SK-N-MC (cell line): ENCODE results near the gene CPTP.

Experiments used
- DNase-seq: peaks from one replicate; pipeline ENCODE4 v3.0.0-alpha.2; 2011; ENCODE audit warnings: low read depth, low spot score
- H3K27ac ChIP-seq: fragments of 200-600 bp; sonication (generic); 2 replicates; pipeline ENCODE4 v1.5.1; 2016; ENCODE audit warnings: mixed run types
- H3K36me3 ChIP-seq: fragments of 200-600 bp; sonication (generic); 2 replicates; pipeline ENCODE4 v1.6.1; 2017; ENCODE audit warnings: antibody characterized with exemption, low read length, mixed read lengths; ENCODE audit not compliant: insufficient read depth
- H3K4me3 ChIP-seq: fragments of 200-600 bp; sonication (generic); 2 replicates; pipeline ENCODE4 v1.5.1; 2016
- H3K9ac ChIP-seq: fragments of 200-600 bp; sonication (generic); 2 replicates; pipeline ENCODE4 v1.8.0; 2017; ENCODE audit warnings: mixed run types, mixed read lengths; ENCODE audit not compliant: insufficient read length
- H3K9me3 ChIP-seq: fragments of 200-600 bp; sonication (generic); 2 replicates; pipeline ENCODE4 v1.6.1; 2017; ENCODE audit warnings: low read depth, mild to moderate bottlenecking, antibody characterized with exemption, low read length, moderate library complexity, mixed read lengths
- EZH2 ChIP-seq: fragments of 200-600 bp; sonication (generic); IDR thresholded peaks from one replicate; pipeline ENCODE4 v1.6.1; 2017; ENCODE audit warnings: antibody characterized with exemption
- FOXP2 ChIP-seq: optimal IDR thresholded peaks from 2 replicates; pipeline ENCODE3; 2011; ENCODE audit warnings: mild to moderate bottlenecking, moderate library complexity; ENCODE audit not compliant: insufficient read depth; ENCODE audit errors: extremely low read length, control extremely low read depth
- POLR2AphosphoS5 ChIP-seq: IDR thresholded peaks from 2 replicates; pipeline ENCODE4 v1.6.1; 2012; ENCODE audit warnings: mild to moderate bottlenecking, low read depth, low read length, borderline replicate concordance

The CPTP gene

GRCh38 chr1:1358433-1359271 lies 34.0 kb downstream of the CPTP start, which contains the start of gene MXRA8:
TSS of gene MXRA8 (minus strand) at chr1:1358555. CDS start at chr1:1358504, 51 bp downstream.
- TF ChIP-seq FOXP2 (no peak), POLR2AphosphoS5 (peak; percentile 69; the same call in 1 of the 2 replicates)
- Histone ChIP-seq H3K4me3 (peak within 1 kb of the TSS; percentile 51), H3K27ac (peak within 1 kb of the TSS; percentile 86), H3K9ac (peak within 1 kb of the TSS; percentile 51), H3K36me3 (no peaks in the 10 kb centered on the region), H3K9me3 (no peaks in the 10 kb centered on the region)
- DNase-seq = no peak

GRCh38 chr1:1359308-1359663 lies 34.7 kb downstream of the CPTP start:
- peak overlapping the region; percentile 86 for H3K27ac ChIP-seq

GRCh38 chr1:1359664-1360468 lies 35.3 kb downstream of the CPTP start:
- TF ChIP-seq FOXP2 = no peak
- no peak for TF ChIP-seq POLR2AphosphoS5
- no peak for TF ChIP-seq EZH2
- Histone ChIP-seq H3K9me3 (no peaks in the 10 kb centered on the region), H3K9ac (peak overlapping the region; percentile 51), H3K36me3 (no peaks in the 10 kb centered on the region), H3K27ac (peak overlapping the region; percentile 86), H3K4me3 (no peak overlapping the region)
- no peak for DNase-seq

More at GRCh38 chr1:1359308-1359663, 34.7 kb downstream of the CPTP start:
- no peaks in the 10 kb centered on the region for H3K36me3 ChIP-seq
- no peaks in the 10 kb centered on the region for H3K9me3 ChIP-seq
- peak overlapping the region; percentile 51 for H3K9ac ChIP-seq
- no peak for TF ChIP-seq EZH2
- no peak for TF ChIP-seq FOXP2
- no peak for TF ChIP-seq POLR2AphosphoS5
- DNase-seq = no peak
- H3K4me3 ChIP-seq = no peak overlapping the region

- no peak for TF ChIP-seq EZH2
- no peak for TF ChIP-seq FOXP2
- no peak for TF ChIP-seq POLR2AphosphoS5
- Histone ChIP-seq H3K9ac (no peak overlapping the region), H3K9me3 (no peaks in the 10 kb centered on the region), H3K36me3 (no peaks in the 10 kb centered on the region), H3K4me3 (peak overlapping the region; percentile 21; the same call in 1 of the 2 replicates), H3K27ac (no peak overlapping the region)
- no peak for DNase-seq
These were observed 36.0 kb downstream of the CPTP start for GRCh38 chr1:1360506-1361169.

DNA sequence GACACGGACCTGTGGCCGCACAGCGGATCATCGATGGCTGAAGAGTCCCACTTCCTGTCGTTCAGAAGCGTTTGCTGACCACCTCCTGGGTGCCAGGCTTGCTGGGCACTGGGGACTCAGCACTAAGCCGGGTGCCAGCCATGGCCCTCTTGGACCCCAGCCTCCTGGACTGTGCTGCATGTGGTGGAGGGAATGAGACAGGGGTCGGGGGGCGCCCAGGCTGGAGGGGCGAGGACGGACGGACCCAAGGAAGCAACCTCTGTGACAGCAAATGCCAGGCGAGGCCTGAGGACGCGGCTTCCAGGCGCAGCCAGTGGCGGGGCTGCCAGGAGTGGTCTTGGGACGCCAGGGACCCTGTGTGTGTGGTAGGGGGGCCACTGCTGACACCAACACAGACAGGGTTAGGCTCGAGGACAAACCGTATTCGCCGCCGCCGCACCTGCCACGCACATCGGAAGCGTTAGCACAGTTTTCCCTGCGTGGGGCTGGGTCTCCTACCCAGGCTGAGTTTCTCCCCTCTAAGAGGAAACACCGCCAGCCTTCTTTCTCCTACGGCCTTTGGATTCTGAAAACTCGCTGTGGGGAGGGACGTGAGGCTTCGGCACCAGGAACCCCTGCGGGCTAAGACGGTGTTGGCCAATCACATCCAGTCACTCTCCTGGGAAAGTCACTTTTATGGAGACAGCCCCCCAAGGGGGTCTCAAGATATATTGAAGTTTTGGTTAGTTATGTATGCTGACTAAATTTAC lies 36.8 kb downstream of the CPTP start:
- Histone ChIP-seq H3K27ac (peak overlapping the region; percentile 68), H3K9ac (peak overlapping the region; percentile 47), H3K9me3 (no peaks in the 10 kb centered on the region), H3K36me3 (no peaks in the 10 kb centered on the region), H3K4me3 (0 out of 2 replicates have a peak overlapping the region, but pooled peaks have one; percentile 24)
- peak; percentile 36; the same call in 1 of the 2 replicates for TF ChIP-seq POLR2AphosphoS5
- TF ChIP-seq FOXP2 = no peak
- DNase-seq = no peak

DNA sequence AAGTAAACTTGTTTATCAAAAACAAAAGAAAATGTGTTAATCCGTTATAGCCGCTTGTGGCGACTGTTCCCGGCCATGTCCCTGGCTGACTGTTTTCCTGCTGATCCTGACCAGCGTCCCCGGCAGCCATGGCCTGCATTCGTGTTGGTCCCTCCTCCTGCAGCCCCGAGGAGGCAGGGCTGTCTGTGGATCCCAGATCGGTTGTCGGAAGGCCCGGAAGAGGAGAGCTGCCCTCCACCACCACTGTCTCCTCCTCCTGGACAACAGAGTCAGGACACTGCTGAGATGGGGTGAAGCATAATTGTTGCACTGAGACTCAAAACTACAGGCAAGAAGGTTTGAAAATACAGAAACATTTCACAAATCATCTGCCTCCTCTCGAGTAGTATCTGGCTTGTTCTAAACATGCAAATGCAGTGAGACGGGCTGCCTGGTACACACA lies 37.4 kb downstream of the CPTP start:
- no peak for DNase-seq
- Histone ChIP-seq H3K36me3 (no peaks in the 10 kb centered on the region), H3K9ac (peak overlapping the region; percentile 47), H3K4me3 (no peak overlapping the region), H3K9me3 (no peaks in the 10 kb centered on the region), H3K27ac (peak overlapping the region; percentile 68)
- TF ChIP-seq EZH2 (no peak), FOXP2 (peak; percentile 28)

- DNase-seq = no peak
- Histone ChIP-seq H3K4me3 (no peak overlapping the region), H3K27ac (no peak overlapping the region), H3K9ac (no peak overlapping the region), H3K9me3 (0 out of 2 replicates have a peak, but pooled peaks cover 3% of the 10 kb centered on the region), H3K36me3 (no peaks in the 10 kb centered on the region)
- TF ChIP-seq EZH2 (no peak), FOXP2 (no peak), POLR2AphosphoS5 (no peak)
These were observed 39.7 kb downstream of the CPTP start for GRCh38 chr1:1364266-1364665.
